DOHH2 (cell line): ENCODE measurements around the gene ACTL6B.

Experiments
- H3F3A ChIP-seq: fragments of 200-600 bp; sonication (generic), shearing (Covaris generic); 2 replicates; pipeline ENCODE4 v1.6.0; 2016; ENCODE audit warnings: antibody characterized with exemption, mild to moderate bottlenecking; ENCODE audit not compliant: control insufficient read depth, insufficient read depth
- H3K27ac ChIP-seq: fragments of 200-600 bp; sonication (generic); 2 replicates; pipeline ENCODE4 v1.5.1; 2014; ENCODE audit warnings: low read depth, mild to moderate bottlenecking, low read length, moderate library complexity
- H3K27me3 ChIP-seq: fragments of 200-600 bp; sonication (generic); 2 replicates; pipeline ENCODE4 v1.6.1; 2014; ENCODE audit warnings: mild to moderate bottlenecking, low read length, mixed read lengths; ENCODE audit not compliant: control insufficient read depth
- H3K36me3 ChIP-seq: fragments of 200-600 bp; sonication (generic); 2 replicates; pipeline ENCODE4 v1.6.1; 2014; ENCODE audit warnings: mild to moderate bottlenecking, low read length, moderate library complexity, mixed read lengths; ENCODE audit not compliant: control insufficient read depth
- H3K4me1 ChIP-seq: fragments of 200-600 bp; sonication (generic); 2 replicates; pipeline ENCODE4 v1.6.1; 2014; ENCODE audit warnings: mild to moderate bottlenecking, low read length, mixed read lengths; ENCODE audit not compliant: control insufficient read depth
- H3K4me2 ChIP-seq: fragments of 200-600 bp; sonication (generic); 2 replicates; pipeline ENCODE4 v1.6.0; 2014; ENCODE audit warnings: mild to moderate bottlenecking, low read length, moderate library complexity
- H3K4me3 ChIP-seq: fragments of 200-600 bp; sonication (generic); 2 replicates; pipeline ENCODE4 v1.5.1; 2014; ENCODE audit warnings: mild to moderate bottlenecking, low read length, mixed read lengths
- H3K79me2 ChIP-seq: fragments of 200-600 bp; sonication (generic); 2 replicates; pipeline ENCODE4 v1.6.1; 2014; ENCODE audit warnings: mild to moderate bottlenecking, low read length, mixed read lengths; ENCODE audit not compliant: control insufficient read depth
- H3K9me2 ChIP-seq: fragments of 200-600 bp; sonication (generic); replicated peaks from 2 replicates; pipeline ENCODE4 v1.6.1; 2014; ENCODE audit warnings: mild to moderate bottlenecking, low read length, mixed read lengths; ENCODE audit not compliant: control insufficient read depth
- H3K9me3 ChIP-seq: fragments of 200-600 bp; sonication (generic); 2 replicates; pipeline ENCODE4 v1.6.1; 2014; ENCODE audit warnings: antibody characterized with exemption, low read length, mixed read lengths; ENCODE audit not compliant: control insufficient read depth, insufficient read depth
- H4K20me1 ChIP-seq: fragments of 200-600 bp; sonication (generic); 2 replicates; pipeline ENCODE4 v1.6.0; 2014; ENCODE audit warnings: low read depth, mild to moderate bottlenecking, antibody characterized with exemption, low read length, moderate library complexity; ENCODE audit not compliant: control insufficient read depth, insufficient read depth
- EZH2phosphoT487 ChIP-seq: fragments of 200-600 bp; sonication (generic); IDR thresholded peaks from 2 replicates; pipeline ENCODE4 v1.6.1; 2017; ENCODE audit warnings: borderline replicate concordance, mild to moderate bottlenecking, antibody characterized with exemption, low read length, moderate library complexity, mixed read lengths
- TF ChIP-seq, protein P1 (sequence below): fragments of 200-600 bp; sonication (generic); IDR thresholded peaks from one replicate; pipeline ENCODE4 v1.5.1; 2014; ENCODE audit warnings: antibody characterized with exemption, mild to moderate bottlenecking, low read depth, low read length; ENCODE audit not compliant: poor library complexity, severe bottlenecking

ACTL6B gene

DNA sequence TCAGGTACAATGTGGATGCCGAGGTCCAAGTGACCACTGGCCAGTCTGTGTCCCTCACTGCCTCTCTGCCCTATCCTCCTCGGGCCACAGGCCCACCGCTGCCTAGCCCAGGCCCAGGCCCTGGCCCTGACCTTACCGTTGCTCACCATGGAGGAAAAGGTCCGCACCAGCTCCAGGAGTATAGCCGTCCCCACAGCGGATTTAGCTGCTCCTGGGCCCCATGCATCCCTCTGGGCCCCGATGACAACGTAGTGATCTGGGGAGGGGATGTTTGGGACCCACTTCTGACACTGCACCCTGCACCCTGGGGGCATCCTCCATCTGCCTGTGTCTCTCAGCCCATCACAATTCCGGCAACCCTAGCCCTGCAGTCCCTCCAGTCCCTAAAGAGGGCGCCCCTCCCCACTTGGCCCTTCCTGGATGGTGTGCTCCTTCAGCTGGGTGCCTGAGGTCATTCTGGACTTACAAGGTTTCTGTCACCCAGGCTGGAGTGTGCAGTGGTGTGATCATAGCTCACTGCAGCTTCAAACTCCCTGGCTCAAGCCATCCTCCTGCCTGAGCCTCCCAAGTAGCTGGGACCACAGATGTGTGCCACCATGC, 27.0 kb downstream of the ACTL6B start:
- Histone ChIP-seq H3K9me2 (no peaks in the 10 kb centered on the region), H3K4me2 (no peak overlapping the region), H4K20me1 (no peaks in the 10 kb centered on the region), H3K79me2 (no peaks in the 10 kb centered on the region), H3K4me3 (no peak overlapping the region), H3F3A (peaks cover 6% of the 10 kb centered on the region; the same call in 1 of the 2 replicates), H3K4me1 (peaks cover 27% of the 10 kb centered on the region), H3K27ac (no peak overlapping the region), H3K9me3 (no peaks in the 10 kb centered on the region), H3K27me3 (peaks cover 10% of the 10 kb centered on the region), H3K36me3 (no peaks in the 10 kb centered on the region)
- TF ChIP-seq, protein P1, sequence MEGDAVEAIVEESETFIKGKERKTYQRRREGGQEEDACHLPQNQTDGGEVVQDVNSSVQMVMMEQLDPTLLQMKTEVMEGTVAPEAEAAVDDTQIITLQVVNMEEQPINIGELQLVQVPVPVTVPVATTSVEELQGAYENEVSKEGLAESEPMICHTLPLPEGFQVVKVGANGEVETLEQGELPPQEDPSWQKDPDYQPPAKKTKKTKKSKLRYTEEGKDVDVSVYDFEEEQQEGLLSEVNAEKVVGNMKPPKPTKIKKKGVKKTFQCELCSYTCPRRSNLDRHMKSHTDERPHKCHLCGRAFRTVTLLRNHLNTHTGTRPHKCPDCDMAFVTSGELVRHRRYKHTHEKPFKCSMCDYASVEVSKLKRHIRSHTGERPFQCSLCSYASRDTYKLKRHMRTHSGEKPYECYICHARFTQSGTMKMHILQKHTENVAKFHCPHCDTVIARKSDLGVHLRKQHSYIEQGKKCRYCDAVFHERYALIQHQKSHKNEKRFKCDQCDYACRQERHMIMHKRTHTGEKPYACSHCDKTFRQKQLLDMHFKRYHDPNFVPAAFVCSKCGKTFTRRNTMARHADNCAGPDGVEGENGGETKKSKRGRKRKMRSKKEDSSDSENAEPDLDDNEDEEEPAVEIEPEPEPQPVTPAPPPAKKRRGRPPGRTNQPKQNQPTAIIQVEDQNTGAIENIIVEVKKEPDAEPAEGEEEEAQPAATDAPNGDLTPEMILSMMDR, result peak; percentile 74
- no peak for TF ChIP-seq EZH2phosphoT487

DNA sequence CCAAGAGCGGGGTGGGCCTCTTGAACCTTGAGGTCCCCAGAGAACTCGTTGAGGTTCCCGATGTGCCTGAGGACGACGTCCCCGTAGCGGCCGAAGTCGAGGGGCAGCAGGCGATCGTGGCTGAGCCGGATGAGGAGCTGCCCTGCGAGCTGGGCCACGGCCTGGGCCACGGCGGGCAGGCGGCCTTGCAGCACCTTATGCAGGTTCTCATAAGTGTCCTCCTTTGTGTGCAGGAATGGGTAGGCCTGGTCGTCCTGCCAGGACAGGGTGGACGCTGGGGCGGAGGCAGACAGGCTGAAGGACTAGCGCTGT, 29.1 kb downstream of the ACTL6B start:
- Histone ChIP-seq H3K79me2 (no peaks in the 10 kb centered on the region), H4K20me1 (no peaks in the 10 kb centered on the region), H3K4me1 (peaks cover 18% of the 10 kb centered on the region), H3K4me2 (peak overlapping the region; percentile 89), H3K27ac (no peak overlapping the region), H3K36me3 (no peaks in the 10 kb centered on the region), H3K9me2 (no peaks in the 10 kb centered on the region), H3F3A (peaks cover 8% of the 10 kb centered on the region; the same call in 1 of the 2 replicates), H3K27me3 (peaks cover 7% of the 10 kb centered on the region), H3K9me3 (no peaks in the 10 kb centered on the region), H3K4me3 (peak overlapping the region; percentile 74)
- TF ChIP-seq, protein P1, result no peak
- no peak for TF ChIP-seq EZH2phosphoT487

GRCh38 chr7:100626530-100627237, 29.6 kb downstream of the ACTL6B start:
- no peaks in the 10 kb centered on the region for H3K36me3 ChIP-seq
- H3K79me2 ChIP-seq, result no peaks in the 10 kb centered on the region
- TF ChIP-seq, protein P1, result no peak
- no peak for TF ChIP-seq EZH2phosphoT487
- peaks cover 4% of the 10 kb centered on the region for H3K27me3 ChIP-seq
- no peaks in the 10 kb centered on the region for H3K9me3 ChIP-seq
- peaks cover 16% of the 10 kb centered on the region for H3K4me1 ChIP-seq
- H3K4me3 ChIP-seq, result peak overlapping the region; percentile 74
- H3K27ac ChIP-seq, result peak overlapping the region; percentile 23; the same call in 1 of the 2 replicates
- no peaks in the 10 kb centered on the region for H3K9me2 ChIP-seq
- H3F3A ChIP-seq, result peaks cover 8% of the 10 kb centered on the region; the same call in 1 of the 2 replicates
- H3K4me2 ChIP-seq, result peak overlapping the region; percentile 89
- H4K20me1 ChIP-seq, result no peaks in the 10 kb centered on the region
